ENCODE measurements around the gene TSPEAR. TPM values are rescaled to one million over a fixed set of nuclear protein-coding genes. Genes with fewer than 3 reads are reported as not detected.

TSPEAR gene
- total and polyA plus RNA-seq, 8 donors: 0.05 to 0.29 (median 0.12) TPM; not detected in 4

DNA sequence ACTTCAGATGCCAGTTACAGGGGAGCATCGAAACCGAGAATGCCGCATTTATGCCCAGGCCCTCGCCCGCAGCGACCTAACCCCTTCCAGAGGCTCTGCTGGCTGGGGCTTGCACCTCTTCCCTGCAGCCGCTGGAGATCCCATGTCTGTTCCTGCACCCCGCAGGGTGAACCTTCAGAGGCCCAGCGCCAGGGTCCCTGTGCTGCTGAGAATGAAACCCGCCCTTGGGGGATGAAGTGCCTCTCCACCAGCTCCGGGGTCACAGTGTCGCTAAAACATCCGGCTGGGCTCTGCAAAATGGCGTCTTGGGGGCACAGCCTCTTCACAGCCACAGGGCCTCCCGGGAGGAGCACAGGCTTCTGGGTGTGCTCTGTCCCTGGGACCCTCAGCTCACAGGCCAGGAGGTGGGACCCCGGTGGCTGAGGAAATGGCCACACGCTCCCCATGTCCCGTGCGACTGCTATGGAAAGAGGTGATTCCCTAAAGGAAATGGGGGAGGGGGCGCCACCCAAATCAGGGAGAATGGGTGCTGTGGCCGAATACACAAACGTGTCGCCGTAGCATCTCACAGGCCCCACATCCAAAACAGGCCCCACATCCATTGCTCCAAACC lies 39.9 kb upstream of the TSPEAR start:
- Histone ChIP-seq H3K4me3 (no peak overlapping the region), H3K4me1 (no peaks in the 10 kb centered on the region), H3K27ac (no peak overlapping the region), H3K27me3 (peaks cover 0 to 41% (median 20%) of the 10 kb centered on the region in 3 donors), H3K9me3 (peaks cover 0 to 9% (median 0%) of the 10 kb centered on the region in 4 donors), H3K36me3 (no peaks in the 10 kb centered on the region)
- intact Hi-C loops (cut with DNase I; ENCODE audit: low total_unique reads): no loop called here
- 82 to 87% (median 86%) methylated on average over 20 to 24 of the region's 24 CpGs for WGBS, 5 donors
- no peak for DNase-seq
- TF ChIP-seq EP300 (IDR thresholded peaks at IDR 0.05): no peak
- TF ChIP-seq POLR2AphosphoS5 (IDR thresholded peaks at IDR 0.05): no peak
- TF ChIP-seq POLR2A (IDR thresholded peaks at IDR 0.05): no peak
- TF ChIP-seq, protein P1, sequence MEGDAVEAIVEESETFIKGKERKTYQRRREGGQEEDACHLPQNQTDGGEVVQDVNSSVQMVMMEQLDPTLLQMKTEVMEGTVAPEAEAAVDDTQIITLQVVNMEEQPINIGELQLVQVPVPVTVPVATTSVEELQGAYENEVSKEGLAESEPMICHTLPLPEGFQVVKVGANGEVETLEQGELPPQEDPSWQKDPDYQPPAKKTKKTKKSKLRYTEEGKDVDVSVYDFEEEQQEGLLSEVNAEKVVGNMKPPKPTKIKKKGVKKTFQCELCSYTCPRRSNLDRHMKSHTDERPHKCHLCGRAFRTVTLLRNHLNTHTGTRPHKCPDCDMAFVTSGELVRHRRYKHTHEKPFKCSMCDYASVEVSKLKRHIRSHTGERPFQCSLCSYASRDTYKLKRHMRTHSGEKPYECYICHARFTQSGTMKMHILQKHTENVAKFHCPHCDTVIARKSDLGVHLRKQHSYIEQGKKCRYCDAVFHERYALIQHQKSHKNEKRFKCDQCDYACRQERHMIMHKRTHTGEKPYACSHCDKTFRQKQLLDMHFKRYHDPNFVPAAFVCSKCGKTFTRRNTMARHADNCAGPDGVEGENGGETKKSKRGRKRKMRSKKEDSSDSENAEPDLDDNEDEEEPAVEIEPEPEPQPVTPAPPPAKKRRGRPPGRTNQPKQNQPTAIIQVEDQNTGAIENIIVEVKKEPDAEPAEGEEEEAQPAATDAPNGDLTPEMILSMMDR (IDR thresholded peaks at IDR 0.05): no peak

DNA sequence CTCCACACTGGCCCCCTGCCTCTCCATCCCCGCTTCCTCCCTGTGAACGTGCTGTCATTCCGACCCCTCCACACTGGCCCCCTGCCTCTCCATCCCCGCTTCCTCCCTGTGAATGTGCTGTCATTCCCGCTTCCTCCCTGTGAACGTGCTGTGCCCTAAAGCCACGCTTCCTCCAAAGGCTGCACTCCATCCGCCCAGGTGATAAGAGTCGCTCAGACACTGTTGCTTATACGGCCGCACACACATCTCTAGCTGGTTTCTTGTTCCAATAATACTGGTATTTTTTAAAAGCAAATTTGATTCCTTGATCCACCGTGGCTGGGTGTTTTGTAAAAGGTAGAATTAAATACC lies 39.3 kb upstream of the TSPEAR start:
- peaks cover 0 to 9% (median 0%) of the 10 kb centered on the region in 4 donors for H3K9me3 ChIP-seq
- intact Hi-C loops (cut with DNase I; ENCODE audit: low total_unique reads): no loop called here
- no peaks in the 10 kb centered on the region for H3K36me3 ChIP-seq
- no peaks in the 10 kb centered on the region for H3K4me1 ChIP-seq
- H3K27me3 ChIP-seq: peaks cover 0 to 41% (median 20%) of the 10 kb centered on the region in 3 donors
- no peak for DNase-seq
- WGBS, 5 donors: 35 to 45% (median 37%) methylated on average over 10 to 12 of the region's 12 CpGs
- no peak overlapping the region for H3K27ac ChIP-seq
- no peak overlapping the region for H3K4me3 ChIP-seq
- TF ChIP-seq, protein P1 (IDR thresholded peaks at IDR 0.05): no peak
- TF ChIP-seq POLR2AphosphoS5 (IDR thresholded peaks at IDR 0.05): no peak
- no peak for TF ChIP-seq POLR2A (IDR thresholded peaks at IDR 0.05)
- TF ChIP-seq EP300 (IDR thresholded peaks at IDR 0.05): no peak

DNA sequence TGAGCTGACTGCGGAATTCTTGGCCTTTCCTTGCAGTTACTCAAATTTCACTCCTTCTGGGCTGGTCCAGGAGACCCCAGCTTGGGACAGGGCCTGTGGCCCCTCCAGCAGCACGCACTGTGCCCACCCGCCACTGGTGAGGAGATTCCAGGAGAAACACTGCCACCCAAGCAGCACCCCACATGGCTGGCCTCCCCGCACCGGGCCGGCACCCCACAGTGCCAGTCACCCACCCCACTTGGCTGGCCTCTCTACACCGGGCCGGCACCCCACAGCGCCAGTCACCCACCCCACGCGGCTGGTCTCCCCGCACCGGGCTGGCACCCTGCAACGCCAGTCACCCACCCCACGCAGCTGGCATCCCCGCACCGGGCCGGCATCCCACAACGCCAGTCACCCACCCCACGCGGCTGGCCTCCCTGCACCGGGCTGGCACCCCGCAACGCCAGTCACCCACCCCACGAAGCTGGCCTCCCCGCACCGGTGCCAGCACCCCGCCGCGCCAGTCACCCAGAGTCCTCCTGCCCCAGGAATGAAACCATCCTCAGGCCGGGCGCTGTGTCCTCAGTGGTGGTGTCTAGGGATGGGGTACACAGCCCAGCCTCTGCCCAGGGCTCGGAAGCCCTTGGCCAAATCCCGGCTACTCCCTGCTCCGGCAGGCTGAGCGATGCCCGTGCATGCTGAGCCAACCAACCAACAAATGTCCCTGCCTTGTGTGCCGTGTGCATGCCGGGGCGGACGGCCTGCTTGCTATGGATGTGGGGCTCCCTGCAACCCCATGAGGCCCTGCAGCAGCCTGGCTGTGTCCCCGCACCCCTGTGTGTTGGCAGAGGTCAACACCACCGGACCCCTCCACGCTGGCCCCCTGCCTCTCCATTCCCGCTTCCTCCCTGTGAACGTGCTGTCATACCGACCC lies 38.6 kb upstream of the TSPEAR start:
- intact Hi-C loops (cut with DNase I; ENCODE audit: low total_unique reads): no loop called here

More for the DNA sequence above, 38.6 kb upstream of the TSPEAR start:
- Histone ChIP-seq H3K36me3 (no peaks in the 10 kb centered on the region), H3K9me3 (peaks cover 0 to 7% (median 0%) of the 10 kb centered on the region in 4 donors), H3K27me3 (peaks cover 0 to 41% (median 20%) of the 10 kb centered on the region in 3 donors), H3K4me3 (no peak overlapping the region), H3K27ac (no peak overlapping the region), H3K4me1 (no peaks in the 10 kb centered on the region)
- 81 to 91% (median 88%) methylated on average over 39 to 47 of the region's 47 CpGs for WGBS, 5 donors
- TF ChIP-seq POLR2AphosphoS5 (IDR thresholded peaks at IDR 0.05) (no peak), EP300 (IDR thresholded peaks at IDR 0.05) (no peak), POLR2A (IDR thresholded peaks at IDR 0.05) (no peak)
- TF ChIP-seq, protein P1 (IDR thresholded peaks at IDR 0.05): no peak
- DNase-seq: no peak
